Subcutaneous adipose tissue (tissue), 4 donors: Measurements from ENCODE around the gene TUBG1. TPM values are rescaled to one million over a fixed set of nuclear protein-coding genes. Genes with fewer than 3 reads are reported as not detected.

ENCODE experiments used
- total RNA-seq, 4 donors: library from RNA; depleted of rRNA; stranded (reverse); fragments of >200 nt; gene quantifications; one replicate each; pipeline ENCODE4 v1.1.0, GENCODE V29; 2016
- TF ChIP-seq, protein P1 (sequence below): fragments of 450-650 bp; IDR thresholded peaks from one replicate; pipeline ENCODE4 v1.5.1; 2016; ENCODE audit warnings: low read depth, mild to moderate bottlenecking, control low read depth, antibody characterized with exemption, moderate library complexity

The TUBG1 gene
- total RNA-seq, 4 donors from 2014 or later: 16.3 to 35.8 (median 23.5) TPM

DNA sequence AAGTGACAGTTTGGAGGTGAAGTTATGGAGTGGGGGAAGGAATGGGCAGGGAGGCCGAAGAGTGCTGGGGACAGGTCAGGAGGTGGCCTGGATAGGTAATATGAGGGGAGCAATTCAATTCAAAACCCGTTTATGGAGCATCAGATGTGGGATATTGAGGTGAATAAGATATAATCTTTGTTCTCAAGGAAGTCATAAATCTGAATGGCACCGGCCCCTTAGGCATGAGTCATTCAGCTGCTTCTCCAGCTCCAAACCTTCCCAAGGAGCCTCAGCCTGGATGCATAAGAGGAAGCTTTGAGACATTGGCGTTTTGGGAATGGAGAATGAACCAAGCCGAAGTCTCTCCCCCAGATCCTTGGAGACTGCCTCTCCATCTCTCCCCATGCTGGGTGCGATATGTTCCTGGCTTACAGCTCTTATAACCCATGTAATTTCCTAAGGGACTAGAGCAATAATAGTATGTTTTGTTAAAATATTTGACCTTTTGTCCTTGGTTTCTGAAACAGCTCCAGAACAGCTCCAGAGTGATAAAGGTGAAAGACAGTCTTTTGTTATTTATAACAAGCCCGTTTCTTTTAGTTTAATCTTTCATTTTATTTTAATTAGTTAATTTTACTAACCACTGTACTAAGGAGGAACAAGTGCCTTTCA, 51.3 kb downstream of the TUBG1 start:
- TF ChIP-seq, protein P1, sequence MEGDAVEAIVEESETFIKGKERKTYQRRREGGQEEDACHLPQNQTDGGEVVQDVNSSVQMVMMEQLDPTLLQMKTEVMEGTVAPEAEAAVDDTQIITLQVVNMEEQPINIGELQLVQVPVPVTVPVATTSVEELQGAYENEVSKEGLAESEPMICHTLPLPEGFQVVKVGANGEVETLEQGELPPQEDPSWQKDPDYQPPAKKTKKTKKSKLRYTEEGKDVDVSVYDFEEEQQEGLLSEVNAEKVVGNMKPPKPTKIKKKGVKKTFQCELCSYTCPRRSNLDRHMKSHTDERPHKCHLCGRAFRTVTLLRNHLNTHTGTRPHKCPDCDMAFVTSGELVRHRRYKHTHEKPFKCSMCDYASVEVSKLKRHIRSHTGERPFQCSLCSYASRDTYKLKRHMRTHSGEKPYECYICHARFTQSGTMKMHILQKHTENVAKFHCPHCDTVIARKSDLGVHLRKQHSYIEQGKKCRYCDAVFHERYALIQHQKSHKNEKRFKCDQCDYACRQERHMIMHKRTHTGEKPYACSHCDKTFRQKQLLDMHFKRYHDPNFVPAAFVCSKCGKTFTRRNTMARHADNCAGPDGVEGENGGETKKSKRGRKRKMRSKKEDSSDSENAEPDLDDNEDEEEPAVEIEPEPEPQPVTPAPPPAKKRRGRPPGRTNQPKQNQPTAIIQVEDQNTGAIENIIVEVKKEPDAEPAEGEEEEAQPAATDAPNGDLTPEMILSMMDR: no peak

Other genes starting within 250 kb of the TUBG1 start
- gene STAT3, start 221.2 kb upstream of the TUBG1 start, total RNA-seq: 100 to 1,000 TPM; 134 to 255 (median 180) TPM
- gene CAVIN1, start 186.4 kb upstream of the TUBG1 start, total RNA-seq: 100 to 1,000 TPM; 307 to 781 (median 518) TPM
- gene ATP6V0A1, start 150.8 kb upstream of the TUBG1 start, total RNA-seq: 100 to 1,000 TPM in 1 of 4 donors, 10 to 100 TPM in 3; 53.0 to 113 (median 56.1) TPM
- 100 to 1,000 TPM in 1 of 4 donors, 10 to 100 TPM in 3; 43.5 to 123 (median 62.4) TPM for gene NAGLU, start 73.4 kb upstream of the TUBG1 start, total RNA-seq
- gene HSD17B1, start 56.8 kb upstream of the TUBG1 start, total RNA-seq: 1 to 10 TPM in 2 of 4 donors, under 1 TPM in 2; 0.49 to 4.1 (median 1.2) TPM
- 10 to 100 TPM; 20.4 to 40.1 (median 22.7) TPM for gene COASY, start 47.5 kb upstream of the TUBG1 start, total RNA-seq
- gene MLX, start 42.6 kb upstream of the TUBG1 start, total RNA-seq: 10 to 100 TPM; 59.3 to 78.0 (median 68.8) TPM
- 1 to 10 TPM; 1.1 to 4.0 (median 3.6) TPM for gene PSMC3IP, start 32.0 kb upstream of the TUBG1 start, total RNA-seq
- 10 to 100 TPM; 36.4 to 62.0 (median 57.4) TPM for gene RETREG3, start 309 bp upstream of the TUBG1 start, total RNA-seq
- gene TUBG2, start 49.6 kb downstream of the TUBG1 start, total RNA-seq: 10 to 100 TPM; 12.1 to 29.6 (median 21.2) TPM
- gene PLEKHH3, start 67.3 kb downstream of the TUBG1 start, total RNA-seq: 10 to 100 TPM in 1 of 4 donors, 1 to 10 TPM in 3; 5.4 to 64.8 (median 7.4) TPM
- gene CCR10, start 72.2 kb downstream of the TUBG1 start, total RNA-seq: 1 to 10 TPM in 1 of 4 donors, under 1 TPM in 3; 0.44 to 8.7 (median 0.83) TPM
- gene CNTNAP1, start 72.8 kb downstream of the TUBG1 start, total RNA-seq: 1 to 10 TPM; 1.8 to 3.8 (median 2.5) TPM
- gene EZH1, start 135.4 kb downstream of the TUBG1 start, total RNA-seq: 100 to 1,000 TPM in 1 of 4 donors, 10 to 100 TPM in 3; 53.7 to 126 (median 91.8) TPM
- 100 to 1,000 TPM in 3 of 4 donors, 10 to 100 TPM in 1; 66.9 to 160 (median 128) TPM for gene RAMP2, start 151.5 kb downstream of the TUBG1 start, total RNA-seq
- 10 to 100 TPM; 40.1 to 53.4 (median 47.4) TPM for gene VPS25, start 163.8 kb downstream of the TUBG1 start, total RNA-seq
- under 1 TPM in 3 of 4 donors, not detected in 1; 0.16 to 0.85 (median 0.19) TPM for gene WNK4, start 170.9 kb downstream of the TUBG1 start, total RNA-seq
- gene COA3, start 189.0 kb downstream of the TUBG1 start, total RNA-seq: 10 to 100 TPM; 51.8 to 76.6 (median 60.4) TPM
- under 1 TPM in 2 of 4 donors, not detected in 2; 0.44 to 0.68 TPM for gene CNTD1, start 189.2 kb downstream of the TUBG1 start, total RNA-seq
- 100 to 1,000 TPM in 3 of 4 donors, 10 to 100 TPM in 1; 85.3 to 129 (median 120) TPM for gene BECN1, start 214.6 kb downstream of the TUBG1 start, total RNA-seq
- 10 to 100 TPM; 52.7 to 80.9 (median 60.1) TPM for gene PSME3, start 223.7 kb downstream of the TUBG1 start, total RNA-seq
- gene AOC2, start 234.9 kb downstream of the TUBG1 start, total RNA-seq: 10 to 100 TPM in 1 of 4 donors, 1 to 10 TPM in 3; 4.1 to 15.0 (median 9.4) TPM
- gene AOC3, start 241.5 kb downstream of the TUBG1 start, total RNA-seq: 100 to 1,000 TPM; 120 to 591 (median 262) TPM